WERI-Rb-1 (cell line): ENCODE results near the gene ARL5C.
A peak's percentile ranks its signal among the peaks of the same experiment; 100 is the strongest.

ENCODE experiments used
- DNase-seq: peaks from one replicate; pipeline ENCODE4 v3.0.0-alpha.2; 2020
- H3K27ac ChIP-seq: fragments of 250-450 bp; sonication (Bioruptor Pico); 2 replicates; pipeline ENCODE4 v1.5.1; 2020; ENCODE audit warnings: mild to moderate bottlenecking, moderate library complexity
- H3K27me3 ChIP-seq: fragments of 250-450 bp; sonication (Bioruptor Pico); 2 replicates; pipeline ENCODE4 v1.5.1; 2021; ENCODE audit warnings: mild to moderate bottlenecking, low read depth, moderate library complexity; ENCODE audit not compliant: insufficient read depth, severe bottlenecking
- H3K36me3 ChIP-seq: fragments of 250-450 bp; sonication (Bioruptor Pico); 2 replicates; pipeline ENCODE4 v1.5.1; 2020; ENCODE audit warnings: mild to moderate bottlenecking, moderate library complexity
- H3K4me3 ChIP-seq: 2 replicates; pipeline ENCODE4 v1.5.1; 2011; ENCODE audit warnings: low read depth, mild to moderate bottlenecking, control low read depth, low read length
- H3K9me3 ChIP-seq: fragments of 250-450 bp; sonication (Bioruptor Pico); 2 replicates; pipeline ENCODE4 v1.5.1; 2021; ENCODE audit warnings: mild to moderate bottlenecking, moderate library complexity; ENCODE audit not compliant: severe bottlenecking
- CTCF ChIP-seq: IDR thresholded peaks from 2 replicates; pipeline ENCODE4 v1.5.1; 2011; ENCODE audit warnings: low read depth, mild to moderate bottlenecking, control low read depth, inconsistent platforms, low read length

ARL5C gene

DNA sequence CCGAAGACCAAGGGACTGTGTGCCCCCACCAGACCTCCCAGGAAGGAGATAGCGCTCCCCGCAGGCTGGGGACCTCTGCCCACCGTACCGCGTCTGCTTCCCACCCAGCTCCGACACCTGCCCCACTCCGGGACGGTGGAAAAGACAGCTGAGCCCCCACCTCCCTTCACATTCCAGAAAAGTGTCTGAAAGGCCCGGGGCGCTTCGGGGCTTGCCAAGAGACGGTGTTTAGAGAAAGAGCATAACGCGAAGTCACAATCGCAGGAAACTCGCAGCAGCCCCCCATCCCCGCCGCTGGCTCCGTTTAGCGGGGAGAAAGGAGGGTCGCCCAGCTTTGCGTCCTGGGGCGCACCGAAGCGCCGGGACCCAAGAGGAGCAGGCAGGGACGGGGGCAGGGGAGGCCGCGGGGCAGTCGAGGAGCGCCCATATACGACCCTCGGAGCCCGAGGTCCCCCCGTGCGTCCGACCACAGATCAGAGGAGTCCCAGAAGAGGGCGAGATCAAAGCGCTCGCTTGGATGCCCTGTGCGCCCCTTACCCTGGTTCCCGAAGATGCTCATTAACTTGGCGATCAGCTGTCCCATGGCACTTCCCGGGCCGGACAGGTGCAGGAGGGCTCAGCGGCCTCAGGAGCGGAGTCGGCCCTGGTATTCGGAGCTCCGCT is 652 bp downstream of the ARL5C start:
- Histone ChIP-seq H3K27me3 (no peaks in the 10 kb centered on the region), H3K4me3 (no peak overlapping the region)
- no peak for DNase-seq

GRCh38 chr17:39164675-39165143 is 1.3 kb downstream of the ARL5C start:
- peaks cover 4% of the 10 kb centered on the region for H3K9me3 ChIP-seq
- H3K36me3 ChIP-seq, result no peaks in the 10 kb centered on the region
- peak overlapping the region; percentile 83 for H3K27ac ChIP-seq
- H3K27me3 ChIP-seq, result no peaks in the 10 kb centered on the region
- peak; percentile 79 for DNase-seq
- no peak overlapping the region for H3K4me3 ChIP-seq
- TF ChIP-seq CTCF, result peak; percentile 89

More for the DNA sequence above, 652 bp downstream of the ARL5C start:
- Histone ChIP-seq H3K9me3 (peaks cover 4% of the 10 kb centered on the region), H3K27ac (peak overlapping the region; percentile 83), H3K36me3 (no peaks in the 10 kb centered on the region)
- TF ChIP-seq CTCF, result no peak

DNA sequence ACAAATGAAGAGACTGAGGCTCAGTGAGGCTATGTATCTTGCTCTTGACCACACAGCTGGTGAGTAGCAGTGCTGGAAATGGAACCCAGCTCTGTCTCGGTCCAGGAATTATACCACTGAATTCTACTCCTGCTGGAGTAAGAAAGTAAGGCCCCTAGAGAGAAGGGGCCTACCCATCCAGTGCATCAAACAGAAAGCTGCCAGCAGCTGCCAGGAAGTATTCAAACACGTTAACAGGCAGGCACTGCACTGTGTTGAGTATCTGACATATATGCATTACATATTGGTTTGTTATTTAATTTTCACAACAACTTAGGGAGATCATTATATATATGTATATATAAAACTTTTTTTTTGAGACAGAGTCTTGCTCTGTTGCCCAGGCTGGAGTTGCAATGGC is 4.0 kb downstream of the ARL5C start:
- no peak for TF ChIP-seq CTCF
- Histone ChIP-seq H3K27ac (no peak overlapping the region), H3K27me3 (no peaks in the 10 kb centered on the region), H3K9me3 (no peaks in the 10 kb centered on the region), H3K36me3 (no peaks in the 10 kb centered on the region), H3K4me3 (no peak overlapping the region)
- DNase-seq, result no peak

- no peak for DNase-seq
- Histone ChIP-seq H3K4me3 (no peak overlapping the region), H3K27me3 (no peaks in the 10 kb centered on the region), H3K9me3 (no peaks in the 10 kb centered on the region), H3K27ac (no peak overlapping the region), H3K36me3 (peaks cover 4% of the 10 kb centered on the region; the same call in 1 of the 2 replicates)
- no peak for TF ChIP-seq CTCF
Measured at GRCh38 chr17:39158623-39159022, 7.3 kb downstream of the ARL5C start.

- no peak for DNase-seq
- H3K4me3 ChIP-seq, result no peak overlapping the region
- H3K9me3 ChIP-seq, result no peaks in the 10 kb centered on the region
- TF ChIP-seq CTCF, result no peak
- no peak overlapping the region for H3K27ac ChIP-seq
- peaks cover 4% of the 10 kb centered on the region; the same call in 1 of the 2 replicates for H3K36me3 ChIP-seq
- H3K27me3 ChIP-seq, result no peaks in the 10 kb centered on the region
Measured at GRCh38 chr17:39156491-39156890, 9.5 kb downstream of the ARL5C start.

DNA sequence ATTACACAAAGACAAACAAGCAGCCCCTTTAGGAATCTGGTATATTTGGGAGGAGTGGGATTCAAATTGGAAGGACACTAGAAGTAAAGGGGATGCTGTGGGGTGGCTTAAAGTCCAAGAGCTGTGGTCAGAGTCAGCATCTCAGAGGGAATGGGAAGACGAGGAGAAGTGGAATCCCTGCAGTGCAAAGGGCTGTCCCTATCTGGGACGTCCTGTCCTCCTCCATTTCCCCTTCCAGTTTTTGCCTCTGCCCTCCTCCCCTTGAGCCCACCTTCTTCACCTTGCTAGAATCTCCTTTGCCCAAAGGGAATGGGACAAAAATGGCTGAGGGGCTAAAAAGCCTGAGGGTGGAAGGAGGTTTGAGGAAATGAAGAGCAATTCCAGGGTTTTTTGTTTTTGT is 10.3 kb downstream of the ARL5C start:
- peaks cover 4% of the 10 kb centered on the region; the same call in 1 of the 2 replicates for H3K36me3 ChIP-seq
- no peak overlapping the region for H3K27ac ChIP-seq
- no peak overlapping the region for H3K4me3 ChIP-seq
- no peak for DNase-seq
- no peak for TF ChIP-seq CTCF
- no peaks in the 10 kb centered on the region for H3K9me3 ChIP-seq
- no peaks in the 10 kb centered on the region for H3K27me3 ChIP-seq
